ENCODE data around the gene HCK. TPM values are rescaled to one million over a fixed set of nuclear protein-coding genes. Genes with fewer than 3 reads are reported as not detected.

Gene HCK
- total and polyA plus RNA-seq, 2 experiments from 2014 or later = not detected

GRCh38 chr20:32070690-32071213 is 18.7 kb downstream of the HCK start:
- H3K4me1 ChIP-seq (ENCODE audit: insufficient read depth) = peaks cover 26% of the 10 kb centered on the region
- no peak overlapping the region for H3K4me2 ChIP-seq (ENCODE audit: unreplicated experiment)
- H3K9me2 ChIP-seq (ENCODE audit: insufficient read depth) = no peaks in the 10 kb centered on the region
- DNase-seq = no peak
- peaks cover 19% of the 10 kb centered on the region for H3K27me3 ChIP-seq (replicated peaks; ENCODE audit: insufficient read depth)
- H4K20me1 ChIP-seq (ENCODE audit: insufficient read depth) = no peaks in the 10 kb centered on the region
- 51 to 69% methylated on average over 3 to 4 of the region's 4 CpGs for whole genome bisulfite sequencing, 2 experiments (ENCODE audit: low coverage in 1 of 2, low lambda C conversion rate in 2 of 2, missing lambda C conversion rate in 2 of 2)
- no peak overlapping the region for H3K27ac ChIP-seq
- H3K4me3 ChIP-seq = no peak overlapping the region
- no peaks in the 10 kb centered on the region for H3K36me3 ChIP-seq (ENCODE audit: low read depth)
- H2AFZ ChIP-seq = no peak overlapping the region
- no peak overlapping the region for H3K9ac ChIP-seq
- H3F3A ChIP-seq (ENCODE audit: insufficient read depth) = peaks cover 28% of the 10 kb centered on the region
- no peak for TF ChIP-seq EZH2 (IDR thresholded peaks at IDR 0.05; ENCODE audit: insufficient read depth, poor library complexity, severe bottlenecking)
- no peak for TF ChIP-seq EZH2phosphoT487 (IDR thresholded peaks at IDR 0.05; ENCODE audit: insufficient read depth, low read depth)
- H3K9me3 ChIP-seq (ENCODE audit: low read depth) = no peaks in the 10 kb centered on the region
- in situ Hi-C loops (cut with MboI) = no loop called here
- no peaks in the 10 kb centered on the region for H3K79me2 ChIP-seq (ENCODE audit: insufficient read depth)

- no peak overlapping the region for H2AFZ ChIP-seq
- no peak overlapping the region for H3K9ac ChIP-seq
- no peaks in the 10 kb centered on the region for H3K9me3 ChIP-seq (ENCODE audit: low read depth)
- DNase-seq = no peak
- H3K9me2 ChIP-seq (ENCODE audit: insufficient read depth) = no peaks in the 10 kb centered on the region
- peaks cover 25% of the 10 kb centered on the region for H3F3A ChIP-seq (ENCODE audit: insufficient read depth)
- H3K4me1 ChIP-seq (ENCODE audit: insufficient read depth) = peaks cover 26% of the 10 kb centered on the region
- H3K27ac ChIP-seq = no peak overlapping the region
- H4K20me1 ChIP-seq (ENCODE audit: insufficient read depth) = no peaks in the 10 kb centered on the region
- H3K4me2 ChIP-seq (ENCODE audit: unreplicated experiment) = no peak overlapping the region
- no peak for TF ChIP-seq EZH2phosphoT487 (IDR thresholded peaks at IDR 0.05; ENCODE audit: insufficient read depth, low read depth)
- no peak for TF ChIP-seq EZH2 (IDR thresholded peaks at IDR 0.05; ENCODE audit: insufficient read depth, poor library complexity, severe bottlenecking)
- in situ Hi-C loops (cut with MboI) = no loop called here
- H3K4me3 ChIP-seq = no peak overlapping the region
- peaks cover 27% of the 10 kb centered on the region for H3K27me3 ChIP-seq (replicated peaks; ENCODE audit: insufficient read depth)
- H3K36me3 ChIP-seq (ENCODE audit: low read depth) = no peaks in the 10 kb centered on the region
- WGBS, 2 experiments (ENCODE audit: low coverage in 1 of 2, low lambda C conversion rate in 2 of 2, missing lambda C conversion rate in 2 of 2) = 70 to 74% methylated on average over 17 of the region's 17 CpGs
- no peaks in the 10 kb centered on the region for H3K79me2 ChIP-seq (ENCODE audit: insufficient read depth)
Measured at GRCh38 chr20:32071395-32072167, 19.5 kb downstream of the HCK start.

- H3K4me3 ChIP-seq = no peak overlapping the region
- H3K36me3 ChIP-seq (ENCODE audit: low read depth) = no peaks in the 10 kb centered on the region
- 69 to 75% methylated on average over 6 of the region's 6 CpGs for WGBS, 2 experiments (ENCODE audit: low coverage in 1 of 2, low lambda C conversion rate in 2 of 2, missing lambda C conversion rate in 2 of 2)
- DNase-seq = no peak
- H3K4me2 ChIP-seq (ENCODE audit: unreplicated experiment) = no peak overlapping the region
- no peaks in the 10 kb centered on the region for H4K20me1 ChIP-seq (ENCODE audit: insufficient read depth)
- H3K79me2 ChIP-seq (ENCODE audit: insufficient read depth) = no peaks in the 10 kb centered on the region
- no peak overlapping the region for H3K9ac ChIP-seq
- no peak overlapping the region for H2AFZ ChIP-seq
- peaks cover 34% of the 10 kb centered on the region for H3K27me3 ChIP-seq (replicated peaks; ENCODE audit: insufficient read depth)
- H3K9me3 ChIP-seq (ENCODE audit: low read depth) = no peaks in the 10 kb centered on the region
- peaks cover 21% of the 10 kb centered on the region for H3K4me1 ChIP-seq (ENCODE audit: insufficient read depth)
- H3K9me2 ChIP-seq (ENCODE audit: insufficient read depth) = no peaks in the 10 kb centered on the region
- TF ChIP-seq EZH2phosphoT487 (IDR thresholded peaks at IDR 0.05; ENCODE audit: insufficient read depth, low read depth) (no peak), EZH2 (IDR thresholded peaks at IDR 0.05; ENCODE audit: insufficient read depth, poor library complexity, severe bottlenecking) (no peak)
- H3K27ac ChIP-seq = no peak overlapping the region
- H3F3A ChIP-seq (ENCODE audit: insufficient read depth) = peaks cover 18% of the 10 kb centered on the region
- in situ Hi-C loops (cut with MboI) = no loop called here
Measured at GRCh38 chr20:32072168-32072750, 20.2 kb downstream of the HCK start.

GRCh38 chr20:32075534-32075933 is 23.5 kb downstream of the HCK start:
- Histone ChIP-seq H3K9me2 (ENCODE audit: insufficient read depth) (no peaks in the 10 kb centered on the region), H3K79me2 (ENCODE audit: insufficient read depth) (no peaks in the 10 kb centered on the region), H3K4me2 (ENCODE audit: unreplicated experiment) (no peak overlapping the region), H3F3A (ENCODE audit: insufficient read depth) (no peaks in the 10 kb centered on the region), H3K27ac (no peak overlapping the region), H3K27me3 (replicated peaks; ENCODE audit: insufficient read depth) (peaks cover 56% of the 10 kb centered on the region), H3K36me3 (ENCODE audit: low read depth) (no peaks in the 10 kb centered on the region), H2AFZ (no peak overlapping the region), H3K9ac (no peak overlapping the region), H3K4me1 (ENCODE audit: insufficient read depth) (no peaks in the 10 kb centered on the region), H4K20me1 (ENCODE audit: insufficient read depth) (no peaks in the 10 kb centered on the region), H3K4me3 (no peak overlapping the region), H3K9me3 (ENCODE audit: low read depth) (no peaks in the 10 kb centered on the region)
- 48 to 58% methylated on average over 1 of the region's 1 CpG for WGBS, 2 experiments (ENCODE audit: low coverage in 1 of 2, low lambda C conversion rate in 2 of 2, missing lambda C conversion rate in 2 of 2)
- in situ Hi-C loops (cut with MboI) = no loop called here
- no peak for DNase-seq
- TF ChIP-seq EZH2phosphoT487 (IDR thresholded peaks at IDR 0.05; ENCODE audit: insufficient read depth, low read depth) (no peak), EZH2 (IDR thresholded peaks at IDR 0.05; ENCODE audit: insufficient read depth, poor library complexity, severe bottlenecking) (no peak)

All from GM23248 (cell line).